T-helper 1 cell treated with Interleukin-12 subunit alpha and Interleukin-12 subunit beta and Interleukin-4 antibody, amounts not matched to agents 30 ng/mL and 1 ng/mL, for 36 hours (primary cell): ENCODE results near the gene GPR89A. TPM values are rescaled to one million over a fixed set of nuclear protein-coding genes. Genes with fewer than 3 reads are reported as not detected.
"Not testable (repeated sequence)": the region's sequence is repeated elsewhere in the genome, so short reads cannot be mapped to it uniquely, and the experiment has no call there.

ENCODE experiments used
- intact Hi-C: fragments of 100-400 bp; cut with micrococcal nuclease; formaldehyde crosslinking; loops from one replicate; pipeline ENCODE4 v1.15.1; 2024
- total RNA-seq: library from RNA; stranded (reverse); gene quantifications from 2 replicates; pipeline ENCODE4 v1.2.3, GENCODE V29; 2022

Gene GPR89A
- total RNA-seq, 1 donor from 2014 or later, result 38.9 TPM

DNA sequence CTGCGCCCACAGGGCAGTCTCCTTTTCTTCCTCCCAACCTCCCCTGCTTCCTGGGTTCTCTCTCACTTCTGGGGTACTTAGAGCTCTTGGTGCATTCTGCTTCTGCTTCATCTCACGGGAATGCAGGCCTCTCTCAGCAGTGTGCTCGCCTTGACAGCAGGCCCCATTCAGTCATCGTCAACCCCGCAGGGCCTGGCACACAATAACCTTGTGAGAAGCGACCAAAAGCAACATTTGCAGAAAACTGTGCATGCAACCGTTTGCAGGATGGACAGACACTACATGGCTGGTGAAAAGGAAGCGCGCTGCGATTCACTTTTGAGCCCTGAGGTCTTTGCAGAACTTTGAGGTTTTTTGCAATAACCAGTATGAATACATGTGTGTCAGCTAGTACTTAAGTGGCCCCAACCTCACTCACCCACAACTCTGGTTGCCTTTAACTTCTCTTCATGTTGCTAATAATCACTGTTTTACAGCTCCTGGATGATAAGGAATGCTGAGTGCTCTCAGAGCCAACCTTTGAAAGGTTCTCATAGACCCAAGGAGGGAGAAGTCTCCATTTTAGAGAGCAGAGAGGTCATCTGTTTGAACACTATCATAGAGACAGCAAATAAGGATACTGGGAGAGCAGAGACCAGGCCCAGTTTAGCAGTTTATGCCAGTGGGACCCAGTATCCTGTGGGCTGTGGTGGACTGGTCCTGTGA lies 109.0 kb downstream of the GPR89A start:
- intact Hi-C loops, result no loop called here

GRCh38 chr1:145717833-145718232 lies 110.0 kb downstream of the GPR89A start:
- intact Hi-C loops, result no loop called here

DNA sequence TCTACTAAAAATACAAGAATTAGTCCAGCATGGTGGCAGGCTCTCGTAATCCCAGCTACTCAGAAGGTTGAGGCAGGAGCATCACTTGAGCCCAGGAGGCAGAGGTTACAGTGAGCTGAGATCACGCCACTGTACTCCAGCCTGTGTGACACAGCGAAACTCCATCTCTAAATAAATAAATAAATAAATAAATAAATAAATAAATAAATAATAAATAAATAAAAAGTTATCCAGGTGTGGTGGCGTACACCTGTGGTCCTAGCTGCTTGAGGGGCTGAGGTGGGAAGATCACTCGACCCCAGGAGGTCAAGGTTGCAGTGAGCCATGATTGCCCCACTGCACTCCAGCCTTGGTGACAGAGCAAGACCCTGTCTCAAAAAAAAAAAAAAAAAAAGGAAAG lies 110.7 kb downstream of the GPR89A start:
- intact Hi-C loops, result not testable (repeated sequence)

DNA sequence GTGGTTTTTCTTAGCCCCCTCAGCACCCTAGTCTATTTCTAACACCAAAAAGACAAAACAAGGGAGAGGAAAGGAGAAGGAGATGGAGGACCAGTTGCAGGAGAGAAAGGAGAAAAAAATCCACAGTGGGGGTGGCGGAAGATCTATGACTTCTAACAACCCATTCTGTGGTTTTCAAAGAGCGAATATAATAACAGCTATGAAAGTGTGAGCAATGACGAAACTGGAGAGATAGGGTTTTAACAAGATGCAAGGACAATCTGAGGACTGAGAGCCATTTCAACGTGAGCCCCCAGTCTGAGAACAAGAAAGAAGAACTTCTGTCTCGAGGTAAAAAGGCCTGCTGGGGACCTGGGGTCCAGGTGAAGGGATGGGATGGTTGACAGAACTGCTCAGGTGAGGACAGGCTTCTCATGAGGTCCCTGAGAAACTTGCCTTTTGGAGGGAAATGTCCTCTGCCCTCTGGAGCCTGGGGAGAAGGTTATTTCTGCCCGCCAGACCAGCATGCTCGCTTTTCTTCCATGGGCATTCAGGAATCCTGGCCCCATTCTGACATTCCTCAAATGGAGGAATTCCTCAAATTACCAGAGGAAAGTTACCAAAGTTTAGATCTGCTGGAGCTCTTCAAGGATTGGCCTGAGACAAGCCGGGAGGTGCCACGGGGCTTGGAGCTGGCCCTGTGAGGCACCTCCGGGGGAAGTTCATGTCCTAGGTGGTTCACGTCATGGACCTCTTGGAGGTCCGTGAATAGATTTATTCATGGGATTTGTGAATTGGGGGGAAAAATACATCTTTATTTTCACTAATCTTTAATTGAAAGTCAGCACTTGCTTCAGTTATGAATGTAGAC lies 111.7 kb downstream of the GPR89A start, which contains the start of gene CD160:
TSS of gene CD160 (plus strand) at position 270 of the 850 bp plus-strand sequence. CDS start 8,829 bp downstream, outside the sequence.
- intact Hi-C loops, result loop anchor here (5.0 kb wide), 2 partner anchors 103 to 293 kb away; partner anchors contain the start of genes POLR3C and RNF115

Other genes with a start within 250 kb of the GPR89A start
- 1.4 and 1.5 TPM in 2 replicates for gene NBPF20, start 182.4 kb upstream of the GPR89A start, total RNA-seq
- gene PDZK1, start 99.4 kb downstream of the GPR89A start, total RNA-seq, result 0.20 and 0.49 TPM in 2 replicates
- 0.17 TPM in 1 of 2 replicates, not detected in the other for gene CD160, start 111.5 kb downstream of the GPR89A start, total RNA-seq
- gene RNF115, start 216.1 kb downstream of the GPR89A start, total RNA-seq, result 18.1 and 19.9 TPM in 2 replicates
- 32.8 and 35.3 TPM in 2 replicates for gene POLR3C, start 216.2 kb downstream of the GPR89A start, total RNA-seq
- 2.9 and 3.6 TPM in 2 replicates for gene NUDT17, start 237.6 kb downstream of the GPR89A start, total RNA-seq